ENCODE data around the gene TMEM126A.
A peak's percentile ranks its signal among the peaks of the same experiment; 100 is the strongest.

The TMEM126A gene

GRCh38 chr11:85627332-85627997 is 20.3 kb upstream of the TMEM126A start, which contains the start of gene DLG2:
DLG2 (minus strand) TSS chr11:85627344.
- no peaks in the 10 kb centered on the region for H4K20me1 ChIP-seq (ENCODE audit: insufficient read depth, low read length)
- TF ChIP-seq EZH2 (IDR thresholded peaks at IDR 0.05; ENCODE audit: borderline replicate concordance, low read depth, low read length, severe bottlenecking) (no peak), CTCF (IDR thresholded peaks at IDR 0.05; ENCODE audit: borderline replicate concordance, extremely low read depth, low read length, poor library complexity, severe bottlenecking) (no peak)
- peak within 1 kb of the TSS; percentile 63 for H3K27ac ChIP-seq (ENCODE audit: low read length)
- peak within 1 kb of the TSS; percentile 94 for H3K4me2 ChIP-seq (ENCODE audit: insufficient read depth, low read length)
- DNase-seq (no peak), ATAC-seq (ENCODE audit: insufficient read depth, low read depth) (no peak)
- H3K36me3 ChIP-seq (ENCODE audit: insufficient read depth, low read length): peaks cover 9% of the 10 kb centered on the region
- peaks cover 38% of the 10 kb centered on the region for H3K4me1 ChIP-seq (ENCODE audit: insufficient read depth, low read length)
- H3K9ac ChIP-seq (ENCODE audit: low read depth, low read length): peak within 1 kb of the TSS; percentile 64
- H2AFZ ChIP-seq (ENCODE audit: low read depth, low read length): peak within 1 kb of the TSS; percentile 94
- no peaks in the 10 kb centered on the region for H3K27me3 ChIP-seq (ENCODE audit: insufficient read depth, low read length, poor library complexity)
- no peaks in the 10 kb centered on the region for H3K9me3 ChIP-seq (ENCODE audit: insufficient read depth, low read length, severe bottlenecking)
- peaks cover 44% of the 10 kb centered on the region for H3K79me2 ChIP-seq (ENCODE audit: insufficient read depth, low read length)
- H3K4me3 ChIP-seq (ENCODE audit: low read depth in 1 of 2, low read length in 2 of 2): peak within 1 kb of the TSS; percentile 38 to 81

GRCh38 chr11:85627998-85628770 is 19.6 kb upstream of the TMEM126A start, which contains the start of gene TMEM126B:
TMEM126B (plus strand) TSS chr11:85628593; CDS start chr11:85628608, 15 bp downstream.
- peak within 1 kb of the TSS; percentile 94 for H2AFZ ChIP-seq (ENCODE audit: low read depth, low read length)
- peaks cover 38% of the 10 kb centered on the region for H3K4me1 ChIP-seq (ENCODE audit: insufficient read depth, low read length)
- H3K9ac ChIP-seq (ENCODE audit: low read depth, low read length): peak within 1 kb of the TSS; percentile 64
- peak; percentile 99 for ATAC-seq (ENCODE audit: insufficient read depth, low read depth)
- peaks cover 44% of the 10 kb centered on the region for H3K79me2 ChIP-seq (ENCODE audit: insufficient read depth, low read length)
- H3K9me3 ChIP-seq (ENCODE audit: insufficient read depth, low read length, severe bottlenecking): no peaks in the 10 kb centered on the region
- TF ChIP-seq CTCF (IDR thresholded peaks at IDR 0.05; ENCODE audit: borderline replicate concordance, extremely low read depth, low read length, poor library complexity, severe bottlenecking) (no peak), EZH2 (IDR thresholded peaks at IDR 0.05; ENCODE audit: borderline replicate concordance, low read depth, low read length, severe bottlenecking) (no peak)
- H4K20me1 ChIP-seq (ENCODE audit: insufficient read depth, low read length): no peaks in the 10 kb centered on the region
- peak within 1 kb of the TSS; percentile 94 for H3K4me2 ChIP-seq (ENCODE audit: insufficient read depth, low read length)
- peak within 1 kb of the TSS; percentile 63 to 81 for H3K4me3 ChIP-seq (ENCODE audit: low read depth in 1 of 2, low read length in 2 of 2)
- H3K27ac ChIP-seq (ENCODE audit: low read length): peak within 1 kb of the TSS; percentile 73
- H3K36me3 ChIP-seq (ENCODE audit: insufficient read depth, low read length): peaks cover 9% of the 10 kb centered on the region
- peak; percentile 97 for DNase-seq
- no peaks in the 10 kb centered on the region for H3K27me3 ChIP-seq (ENCODE audit: insufficient read depth, low read length, poor library complexity)

GRCh38 chr11:85628771-85629341 is 18.9 kb upstream of the TMEM126A start:
- Histone ChIP-seq H3K27ac (ENCODE audit: low read length) (peak overlapping the region; percentile 73), H4K20me1 (ENCODE audit: insufficient read depth, low read length) (no peaks in the 10 kb centered on the region), H3K9ac (ENCODE audit: low read depth, low read length) (peak overlapping the region; percentile 63), H2AFZ (ENCODE audit: low read depth, low read length) (peak overlapping the region; percentile 87), H3K27me3 (ENCODE audit: insufficient read depth, low read length, poor library complexity) (no peaks in the 10 kb centered on the region), H3K4me1 (ENCODE audit: insufficient read depth, low read length) (peaks cover 38% of the 10 kb centered on the region), H3K36me3 (ENCODE audit: insufficient read depth, low read length) (peaks cover 10% of the 10 kb centered on the region), H3K79me2 (ENCODE audit: insufficient read depth, low read length) (peaks cover 46% of the 10 kb centered on the region), H3K4me3 (ENCODE audit: low read depth in 1 of 2, low read length in 2 of 2) (peak overlapping the region; percentile 63 to 81), H3K9me3 (ENCODE audit: insufficient read depth, low read length, severe bottlenecking) (no peaks in the 10 kb centered on the region), H3K4me2 (ENCODE audit: insufficient read depth, low read length) (peak overlapping the region; percentile 94)
- ATAC-seq (ENCODE audit: insufficient read depth, low read depth) (peak; percentile 8), DNase-seq (no peak)
- no peak for TF ChIP-seq EZH2 (IDR thresholded peaks at IDR 0.05; ENCODE audit: borderline replicate concordance, low read depth, low read length, severe bottlenecking)
- TF ChIP-seq CTCF (IDR thresholded peaks at IDR 0.05; ENCODE audit: borderline replicate concordance, extremely low read depth, low read length, poor library complexity, severe bottlenecking): no peak
